ENCODE data around the gene EEFSEC. TPM values are rescaled to one million over a fixed set of nuclear protein-coding genes. Genes with fewer than 3 reads are reported as not detected.

Gene EEFSEC
- total RNA-seq, 3 donors from 2014 or later, result 9.7 to 10.9 (median 10.8) TPM

- Histone ChIP-seq H3K4me3 (no peak overlapping the region), H3K4me1 (ENCODE audit: low read depth) (no peaks in the 10 kb centered on the region), H3K9me3 (no peaks in the 10 kb centered on the region), H3K36me3 (ENCODE audit: low read depth) (no peaks in the 10 kb centered on the region)
- intact Hi-C loops (cut with DNase I, micrococcal nuclease), result loop anchor here in 1 of 2 donors (10.0 kb wide), 1 partner anchor 182 kb away; no protein-coding TSS in a partner anchor
- DNase-seq (peak in 1 of 3 donors; percentile 31), ATAC-seq (no peak)
- TF ChIP-seq CTCF (IDR thresholded peaks at IDR 0.05), result no peak
These were observed 269.7 kb downstream of the EEFSEC start for GRCh38 chr3:128422762-128423524.

GRCh38 chr3:128423525-128424147, 270.4 kb downstream of the EEFSEC start:
- Histone ChIP-seq H3K9me3 (no peaks in the 10 kb centered on the region), H3K4me1 (ENCODE audit: low read depth) (no peaks in the 10 kb centered on the region), H3K4me3 (no peak overlapping the region), H3K36me3 (ENCODE audit: low read depth) (no peaks in the 10 kb centered on the region)
- intact Hi-C loops (cut with DNase I, micrococcal nuclease), result loop anchor here in 1 of 2 donors (10.0 kb wide), 1 partner anchor 181 kb away; no protein-coding TSS in a partner anchor
- ATAC-seq (no peak), DNase-seq (no peak)
- TF ChIP-seq CTCF (IDR thresholded peaks at IDR 0.05), result no peak

- no peak for ATAC-seq
- no peak for TF ChIP-seq CTCF (IDR thresholded peaks at IDR 0.05)
- no peaks in the 10 kb centered on the region for H3K4me1 ChIP-seq (ENCODE audit: low read depth)
- H3K9me3 ChIP-seq, result no peaks in the 10 kb centered on the region
- H3K36me3 ChIP-seq (ENCODE audit: low read depth), result no peaks in the 10 kb centered on the region
- intact Hi-C loops (cut with DNase I, micrococcal nuclease), result loop anchor here in 1 of 2 donors (10.0 kb wide), 1 partner anchor 180 kb away; no protein-coding TSS in a partner anchor
- DNase-seq, result no peak
- H3K4me3 ChIP-seq, result no peak overlapping the region
These were observed 271.3 kb downstream of the EEFSEC start for GRCh38 chr3:128424508-128425069.

GRCh38 chr3:128425142-128425845, 272.0 kb downstream of the EEFSEC start:
- ATAC-seq, result no peak
- intact Hi-C loops (cut with DNase I, micrococcal nuclease), result loop anchor here in 1 of 2 donors (10.0 kb wide), 1 partner anchor 180 kb away; no protein-coding TSS in a partner anchor

More at GRCh38 chr3:128425142-128425845, 272.0 kb downstream of the EEFSEC start:
- no peaks in the 10 kb centered on the region for H3K36me3 ChIP-seq (ENCODE audit: low read depth)
- no peaks in the 10 kb centered on the region for H3K9me3 ChIP-seq
- H3K4me1 ChIP-seq (ENCODE audit: low read depth), result no peaks in the 10 kb centered on the region
- no peak for TF ChIP-seq CTCF (IDR thresholded peaks at IDR 0.05)
- peak in 1 of 3 donors; percentile 24 for DNase-seq
- no peak overlapping the region for H3K4me3 ChIP-seq

Data from mucosa of descending colon (tissue), 3 donors.